Activated naive CD4-positive, alpha-beta T cell treated with anti-CD3 and anti-CD28 coated beads for 36 hours (primary cell): ENCODE results near the gene TRAPPC6A. TPM values are rescaled to one million over a fixed set of nuclear protein-coding genes. Genes with fewer than 3 reads are reported as not detected.

Source experiments
- CTCF ChIA-PET: fragments of 350-600 bp; sonication (Branson Sonifier 250); formaldehyde crosslinking; loops from one replicate; lab custom pipeline; 2021; ENCODE audit warnings: antibody characterized with exemption; lab: Charles Lee
- DNase-seq: peaks from one replicate; pipeline ENCODE4 v3.0.0-alpha.2; 2020
- H3K27ac Mint-ChIP-seq: one replicate; pipeline ENCODE4 v1.8.0; 2021; ENCODE audit warnings: mild to moderate bottlenecking, mixed read lengths
- H3K27me3 Mint-ChIP-seq: one replicate; pipeline ENCODE4 v1.8.0; 2021; ENCODE audit warnings: low read depth, mixed read lengths
- H3K36me3 Mint-ChIP-seq: one replicate; pipeline ENCODE4 v1.8.0; 2021; ENCODE audit warnings: low read depth, mixed read lengths
- H3K4me1 Mint-ChIP-seq: one replicate; pipeline ENCODE4 v1.8.0; 2021; ENCODE audit warnings: low read depth, mixed read lengths
- H3K4me3 Mint-ChIP-seq: one replicate; pipeline ENCODE4 v1.8.0; 2021; ENCODE audit warnings: mild to moderate bottlenecking, moderate library complexity, mixed read lengths
- H3K9me3 Mint-ChIP-seq: one replicate; pipeline ENCODE4 v1.8.0; 2021; ENCODE audit warnings: mixed read lengths
- intact Hi-C: fragments of 100-400 bp; cut with micrococcal nuclease; formaldehyde crosslinking; loops from one replicate; pipeline ENCODE4 v1.15.1; 2023
- total RNA-seq, 2 experiments: library from RNA; stranded (reverse); gene quantifications; one replicate each; pipeline ENCODE4 v1.2.3, GENCODE V29; 2021

The TRAPPC6A gene
- total RNA-seq, 2 experiments from 2014 or later = 28.1 to 28.4 TPM

DNA sequence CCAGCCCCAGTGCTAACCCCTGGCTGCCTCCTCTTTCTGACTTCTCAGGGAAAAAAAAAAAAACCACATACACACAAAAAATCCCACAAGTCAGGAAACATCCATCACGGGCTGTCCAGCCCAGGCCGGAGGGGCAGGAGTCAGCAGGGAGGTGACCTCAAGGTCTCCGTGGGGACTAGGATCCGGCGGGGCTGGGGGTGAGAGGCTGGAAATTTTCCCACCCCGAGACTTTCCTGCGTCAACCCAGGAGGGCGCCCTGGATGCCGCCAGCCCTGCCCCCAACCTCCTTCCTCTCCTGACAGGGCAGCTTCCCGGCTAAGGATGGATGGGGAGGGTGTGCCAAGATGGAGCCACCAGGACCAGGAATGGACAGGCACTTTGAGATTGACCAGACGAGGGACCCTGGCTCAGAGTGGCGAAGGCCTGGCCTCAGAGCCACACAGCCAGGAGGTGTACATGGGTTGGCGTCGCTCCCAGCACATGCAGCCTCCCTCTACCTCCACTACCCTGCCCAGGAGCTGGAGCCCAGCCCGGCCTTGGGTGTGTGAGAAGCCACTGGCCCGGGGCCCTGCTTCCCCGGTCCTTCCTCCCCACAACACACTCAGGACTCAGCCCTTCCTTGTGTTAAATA is 33.8 kb upstream of the TRAPPC6A start:
- H3K4me3 Mint-ChIP-seq = no peak overlapping the region
- H3K4me1 Mint-ChIP-seq = no peaks in the 10 kb centered on the region
- DNase-seq = no peak
- H3K9me3 Mint-ChIP-seq = no peaks in the 10 kb centered on the region
- no peaks in the 10 kb centered on the region for H3K36me3 Mint-ChIP-seq
- intact Hi-C loops = no loop called here
- CTCF ChIA-PET = no interaction called here
- no peak overlapping the region for H3K27ac Mint-ChIP-seq
- H3K27me3 Mint-ChIP-seq = peaks cover 33% of the 10 kb centered on the region

DNA sequence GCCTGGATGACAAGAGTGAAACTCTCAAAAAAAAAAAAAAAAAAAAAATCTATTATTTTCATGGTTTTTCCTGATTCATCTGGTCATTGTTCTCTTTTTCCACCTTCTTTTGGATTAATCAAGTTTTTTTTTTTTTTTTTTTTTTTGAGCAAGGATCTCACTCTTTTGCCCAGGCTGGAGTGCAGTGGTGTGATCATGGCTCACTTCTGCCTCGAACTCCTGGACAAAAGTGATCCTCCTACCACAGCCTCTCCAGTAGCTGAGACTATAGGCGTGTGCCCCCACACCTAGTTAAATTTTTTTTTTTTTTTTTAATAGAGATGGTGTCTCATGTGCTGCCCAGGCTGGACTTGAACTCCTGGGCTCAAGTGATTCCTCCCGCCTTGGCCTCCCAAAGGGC is 28.3 kb upstream of the TRAPPC6A start:
- Mint-ChIP-seq H3K27ac (no peak overlapping the region), H3K4me3 (no peak overlapping the region)
- CTCF ChIA-PET = interaction anchor here (0.6 kb wide), 1 partner anchor 26 kb away, joined by 3 read pairs; no protein-coding TSS in a partner anchor

DNA sequence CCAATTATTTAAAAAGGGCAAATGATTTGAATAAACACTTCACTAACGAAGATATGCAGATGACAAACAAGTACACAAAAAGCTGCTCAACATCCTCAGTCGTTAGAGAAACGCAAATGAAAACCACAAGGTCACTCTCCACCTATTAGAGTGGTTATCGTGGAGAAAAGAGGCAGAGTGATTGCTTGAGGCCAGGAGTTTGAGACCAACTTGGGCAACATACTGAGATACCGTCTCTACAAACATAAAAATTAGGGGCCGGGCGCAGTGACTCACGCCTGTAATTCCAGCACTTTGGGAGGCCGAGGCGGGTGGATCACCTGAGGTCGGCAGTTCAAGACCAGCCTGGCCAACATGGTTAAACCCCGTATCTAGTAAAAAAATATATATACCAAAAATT is 27.8 kb upstream of the TRAPPC6A start:
- Mint-ChIP-seq H3K27ac (no peak overlapping the region), H3K9me3 (no peaks in the 10 kb centered on the region), H3K4me1 (no peaks in the 10 kb centered on the region), H3K36me3 (no peaks in the 10 kb centered on the region), H3K27me3 (no peaks in the 10 kb centered on the region), H3K4me3 (no peak overlapping the region)
- no peak for DNase-seq
- intact Hi-C loops = no loop called here
- CTCF ChIA-PET = interaction anchor here (0.6 kb wide), 1 partner anchor 26 kb away, joined by 3 read pairs; no protein-coding TSS in a partner anchor

More for the DNA sequence above, 28.3 kb upstream of the TRAPPC6A start:
- Mint-ChIP-seq H3K36me3 (no peaks in the 10 kb centered on the region), H3K9me3 (no peaks in the 10 kb centered on the region), H3K4me1 (no peaks in the 10 kb centered on the region), H3K27me3 (peaks cover 2% of the 10 kb centered on the region)
- intact Hi-C loops = no loop called here
- DNase-seq = no peak

DNA sequence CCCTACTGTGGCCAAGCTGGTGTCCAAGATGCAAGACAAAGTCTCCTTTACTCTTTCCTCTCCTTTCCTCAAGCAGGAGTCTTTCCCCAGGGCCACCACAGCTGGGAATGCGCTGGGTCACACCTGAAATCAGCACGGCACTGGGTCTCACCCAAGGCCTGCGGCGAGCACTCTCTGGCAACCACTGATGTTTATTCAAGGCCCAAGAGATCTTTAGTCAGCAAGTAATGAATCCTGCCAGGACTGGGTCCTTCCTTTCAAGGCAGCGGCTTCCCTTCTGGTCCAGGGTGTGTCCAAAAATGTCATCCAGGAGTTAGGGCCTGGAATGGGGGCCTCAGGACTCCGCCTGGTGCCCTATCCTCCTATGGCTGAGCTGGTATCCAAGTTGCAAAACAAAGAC is 24.6 kb upstream of the TRAPPC6A start:
- Mint-ChIP-seq H3K9me3 (no peaks in the 10 kb centered on the region), H3K4me3 (no peak overlapping the region), H3K36me3 (no peaks in the 10 kb centered on the region), H3K27me3 (no peaks in the 10 kb centered on the region), H3K4me1 (no peaks in the 10 kb centered on the region), H3K27ac (no peak overlapping the region)
- DNase-seq = no peak
- intact Hi-C loops = no loop called here
- CTCF ChIA-PET = no interaction called here

DNA sequence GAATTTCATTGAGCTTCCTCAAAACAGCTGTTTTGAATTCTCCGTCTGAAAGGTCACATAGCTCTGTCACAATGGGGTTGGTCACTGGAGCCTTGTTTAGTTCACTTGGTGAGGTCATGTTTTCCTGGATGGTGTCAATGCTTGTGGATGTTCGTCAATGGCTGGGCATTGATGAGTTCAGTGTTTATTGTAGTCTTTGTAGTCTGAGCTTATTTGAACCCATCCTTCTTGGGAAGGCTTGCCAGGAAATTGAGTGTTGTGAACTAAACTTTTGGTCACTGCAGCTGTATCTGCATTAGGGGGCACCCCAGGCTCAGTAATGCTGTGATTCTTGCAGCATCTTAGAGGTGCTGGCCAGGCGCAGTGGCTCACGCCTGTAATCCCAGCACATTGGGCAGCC is 22.5 kb upstream of the TRAPPC6A start:
- Mint-ChIP-seq H3K9me3 (no peaks in the 10 kb centered on the region), H3K4me1 (no peaks in the 10 kb centered on the region), H3K4me3 (no peak overlapping the region), H3K27me3 (no peaks in the 10 kb centered on the region), H3K36me3 (no peaks in the 10 kb centered on the region), H3K27ac (no peak overlapping the region)
- DNase-seq = peak; percentile 19
- intact Hi-C loops = no loop called here
- CTCF ChIA-PET = interaction anchor here (1.9 kb wide), 1 partner anchor 138 kb away, joined by 4 read pairs; no protein-coding TSS in a partner anchor

DNA sequence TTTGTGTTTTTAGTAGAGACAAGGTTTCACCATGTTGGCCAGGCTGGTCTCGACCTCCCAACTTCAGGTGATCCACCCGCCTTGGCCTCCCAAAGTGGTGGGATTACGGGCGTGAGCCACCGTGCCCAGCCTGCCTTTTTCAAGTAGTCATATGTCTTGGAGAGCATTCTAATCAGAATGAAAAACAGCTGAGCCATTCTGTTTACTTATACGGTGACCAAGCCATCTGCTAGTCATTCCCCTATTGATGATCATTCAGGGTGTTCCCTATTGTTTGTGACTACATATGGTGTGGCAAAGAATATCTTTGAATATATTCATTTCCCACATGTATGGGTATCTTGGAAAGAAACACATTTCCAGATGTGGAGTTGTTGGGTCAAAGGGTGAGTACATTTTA is 17.7 kb upstream of the TRAPPC6A start:
- Mint-ChIP-seq H3K27me3 (no peaks in the 10 kb centered on the region), H3K9me3 (no peaks in the 10 kb centered on the region)
- DNase-seq = no peak

DNA sequence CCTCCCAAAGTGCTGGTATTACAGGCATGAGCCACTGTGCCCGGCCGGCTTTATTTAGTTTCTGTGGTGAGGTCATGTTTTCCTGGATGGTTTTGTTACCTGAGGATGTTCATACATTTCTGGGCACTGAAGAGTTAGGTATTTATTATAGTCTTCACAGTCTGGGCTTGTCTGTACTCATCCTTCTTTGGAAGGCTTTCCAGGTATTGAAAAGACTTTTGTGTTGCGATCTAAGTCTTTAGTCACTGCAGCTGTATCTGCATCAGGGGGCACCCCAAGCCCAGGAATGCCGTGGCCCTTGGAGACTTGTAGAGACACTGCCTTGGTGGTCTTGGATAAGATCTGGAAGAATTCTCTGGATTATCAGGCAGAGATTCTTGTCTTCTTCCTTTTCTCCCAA is 13.3 kb upstream of the TRAPPC6A start:
- CTCF ChIA-PET = no interaction called here
- intact Hi-C loops = no loop called here
- Mint-ChIP-seq H3K4me3 (no peak overlapping the region), H3K27ac (no peak overlapping the region), H3K27me3 (no peaks in the 10 kb centered on the region), H3K9me3 (peaks cover 1% of the 10 kb centered on the region), H3K4me1 (peaks cover 5% of the 10 kb centered on the region), H3K36me3 (no peaks in the 10 kb centered on the region)
- no peak for DNase-seq

More for the DNA sequence above, 17.7 kb upstream of the TRAPPC6A start:
- Mint-ChIP-seq H3K27ac (no peak overlapping the region), H3K4me3 (no peak overlapping the region), H3K36me3 (no peaks in the 10 kb centered on the region), H3K4me1 (no peaks in the 10 kb centered on the region)
- intact Hi-C loops = no loop called here
- CTCF ChIA-PET = no interaction called here

DNA sequence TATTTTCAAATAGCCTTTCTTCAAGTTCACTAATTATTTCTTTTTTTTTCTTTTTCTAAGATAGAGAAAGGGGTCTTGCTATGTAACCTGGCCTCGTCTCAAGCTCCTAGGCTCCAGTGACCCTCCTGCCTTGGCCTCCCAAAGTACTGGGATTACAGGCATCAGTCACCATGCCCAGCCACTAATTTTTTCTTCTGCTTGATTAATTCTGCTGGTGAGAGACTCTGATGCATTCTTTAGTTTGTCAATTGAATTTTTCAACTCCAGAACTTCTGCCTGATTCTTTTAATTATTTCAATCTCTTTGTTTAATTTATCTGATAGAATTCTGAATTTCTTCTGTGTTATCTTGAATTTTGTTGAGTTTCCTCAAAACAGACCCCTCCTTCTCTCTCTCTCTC is 11.9 kb upstream of the TRAPPC6A start:
- peaks cover 5% of the 10 kb centered on the region for H3K4me1 Mint-ChIP-seq
- intact Hi-C loops = loop anchor here (5.0 kb wide), 1 partner anchor 288 kb away; no protein-coding TSS in a partner anchor

DNA sequence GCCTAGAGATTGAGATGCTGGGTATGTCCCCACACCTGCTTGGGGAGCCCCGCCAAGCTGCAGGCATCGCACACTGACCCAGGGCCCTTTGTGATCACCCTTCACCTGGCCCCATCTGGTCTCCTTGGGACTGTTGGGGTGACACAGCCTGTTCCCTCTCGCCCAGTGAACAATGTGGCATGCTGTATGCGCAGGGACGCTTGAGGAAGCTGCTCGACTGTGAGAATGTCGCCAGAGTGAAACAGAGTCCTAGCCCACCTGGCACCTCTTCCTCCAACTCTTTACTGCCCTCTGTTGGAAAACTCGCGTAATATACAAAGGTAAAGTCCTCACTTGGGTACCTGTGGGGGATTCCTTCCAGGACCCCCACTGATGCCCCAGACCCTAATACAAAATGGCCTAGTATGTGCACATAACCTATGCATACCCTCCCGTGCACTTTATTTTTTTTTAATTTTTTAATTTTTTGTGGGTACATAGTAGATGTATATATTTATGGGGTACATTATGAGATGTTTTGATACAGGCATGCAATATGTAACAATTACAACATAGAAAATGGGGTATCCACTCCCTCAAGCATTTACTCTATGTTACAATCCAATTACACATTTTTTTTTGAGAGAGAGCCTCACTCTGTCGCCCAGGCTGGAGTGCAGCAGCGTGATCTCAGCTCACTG is 9.5 kb upstream of the TRAPPC6A start:
- H3K4me3 Mint-ChIP-seq = no peak overlapping the region

More for the DNA sequence above, 11.9 kb upstream of the TRAPPC6A start:
- H3K27me3 Mint-ChIP-seq = no peaks in the 10 kb centered on the region
- CTCF ChIA-PET = no interaction called here
- H3K9me3 Mint-ChIP-seq = peaks cover 1% of the 10 kb centered on the region
- H3K4me3 Mint-ChIP-seq = no peak overlapping the region
- H3K36me3 Mint-ChIP-seq = no peaks in the 10 kb centered on the region
- DNase-seq = no peak
- no peak overlapping the region for H3K27ac Mint-ChIP-seq

DNA sequence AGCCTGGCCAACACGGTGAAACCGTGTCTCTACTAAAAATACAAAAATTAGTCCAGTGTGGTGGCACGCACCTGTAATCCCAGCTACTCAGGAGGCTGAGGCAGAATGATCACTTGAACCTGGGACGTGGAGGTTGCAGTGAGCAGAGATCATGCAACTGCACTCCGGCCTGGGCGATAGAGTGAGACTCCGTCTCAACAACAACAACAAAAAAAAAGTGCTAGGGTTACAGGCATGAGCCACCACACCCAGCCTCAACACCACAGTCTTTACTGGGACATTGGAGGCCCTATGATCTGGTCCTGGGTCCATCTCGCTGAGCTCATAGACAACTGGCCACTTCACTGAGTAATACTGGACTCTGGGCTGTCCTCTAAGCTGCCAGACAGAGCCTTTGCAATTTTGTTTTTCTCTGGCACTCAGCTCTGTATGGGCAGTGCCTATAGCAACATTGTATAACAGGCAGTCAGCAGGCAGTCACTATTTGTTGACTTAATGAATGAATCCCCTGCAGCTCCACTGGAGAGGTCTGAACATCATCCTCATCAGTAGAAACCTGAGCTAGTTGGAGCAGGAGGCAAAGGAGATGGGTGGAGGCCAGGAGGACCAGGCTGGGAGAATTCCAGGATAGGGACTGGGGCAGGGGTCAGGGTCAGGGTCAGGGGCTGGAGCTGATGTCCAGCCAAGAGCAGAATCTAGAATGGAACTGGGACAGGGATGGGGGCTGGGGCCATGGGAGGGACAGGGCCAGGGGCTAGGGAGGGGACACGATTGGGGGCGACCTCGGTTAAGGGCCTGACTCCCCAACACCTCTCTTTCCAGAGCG is 8.7 kb upstream of the TRAPPC6A start:
- H3K4me3 Mint-ChIP-seq = no peak overlapping the region
- intact Hi-C loops = loop anchor here (1.0 to 5.0 kb wide), 4 partner anchors 22 to 284 kb away; no protein-coding TSS in a partner anchor
- H3K27ac Mint-ChIP-seq = no peak overlapping the region

More for the DNA sequence above, 9.5 kb upstream of the TRAPPC6A start:
- intact Hi-C loops = loop anchor here (1.0 to 5.0 kb wide), 4 partner anchors 23 to 285 kb away; no protein-coding TSS in a partner anchor
- Mint-ChIP-seq H3K27ac (no peak overlapping the region), H3K36me3 (no peaks in the 10 kb centered on the region), H3K4me1 (peaks cover 13% of the 10 kb centered on the region), H3K27me3 (no peaks in the 10 kb centered on the region), H3K9me3 (peaks cover 1% of the 10 kb centered on the region)
- DNase-seq = peak; percentile 32
- CTCF ChIA-PET = interaction anchor here (0.5 to 1.6 kb wide), 16 partner anchors 10 to 150 kb away, joined by 3 to 5 read pairs (median 3); partner anchors contain the start of gene PPP1R37

DNA sequence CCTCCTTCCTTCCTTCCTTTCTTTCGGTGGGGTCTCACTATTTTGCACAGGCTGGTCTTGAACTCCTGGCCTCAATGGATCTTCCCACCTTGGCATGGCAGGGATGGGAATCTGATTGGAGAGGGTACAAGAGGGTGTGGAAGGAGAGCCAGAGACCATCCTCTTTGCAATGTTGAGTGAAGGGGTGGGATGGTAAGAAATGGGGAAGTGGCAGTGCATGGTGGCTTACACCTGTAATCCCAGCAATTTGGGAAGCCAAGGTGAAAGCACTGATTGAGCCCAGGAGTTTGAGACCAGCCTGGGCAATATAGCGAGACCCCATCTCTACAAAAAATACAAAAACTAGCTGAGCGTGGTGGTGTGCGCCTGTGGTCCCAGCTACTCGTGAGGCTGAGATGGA is 6.1 kb upstream of the TRAPPC6A start:
- Mint-ChIP-seq H3K4me3 (no peak overlapping the region), H3K27me3 (no peaks in the 10 kb centered on the region), H3K4me1 (peaks cover 34% of the 10 kb centered on the region), H3K9me3 (no peaks in the 10 kb centered on the region), H3K36me3 (peaks cover 2% of the 10 kb centered on the region), H3K27ac (no peak overlapping the region)
- no peak for DNase-seq
- intact Hi-C loops = no loop called here
- CTCF ChIA-PET = interaction anchor here (1.5 kb wide), 1 partner anchor 20 kb away, joined by 3 read pairs; no protein-coding TSS in a partner anchor

More for the DNA sequence above, 8.7 kb upstream of the TRAPPC6A start:
- peaks cover 14% of the 10 kb centered on the region for H3K4me1 Mint-ChIP-seq
- no peaks in the 10 kb centered on the region for H3K27me3 Mint-ChIP-seq
- peaks cover 1% of the 10 kb centered on the region for H3K9me3 Mint-ChIP-seq
- DNase-seq = no peak
- H3K36me3 Mint-ChIP-seq = no peaks in the 10 kb centered on the region
- CTCF ChIA-PET = interaction anchor here (0.5 to 1.6 kb wide), 18 partner anchors 9 to 151 kb away, joined by 3 to 5 read pairs (median 3); partner anchors contain the start of gene PPP1R37

DNA sequence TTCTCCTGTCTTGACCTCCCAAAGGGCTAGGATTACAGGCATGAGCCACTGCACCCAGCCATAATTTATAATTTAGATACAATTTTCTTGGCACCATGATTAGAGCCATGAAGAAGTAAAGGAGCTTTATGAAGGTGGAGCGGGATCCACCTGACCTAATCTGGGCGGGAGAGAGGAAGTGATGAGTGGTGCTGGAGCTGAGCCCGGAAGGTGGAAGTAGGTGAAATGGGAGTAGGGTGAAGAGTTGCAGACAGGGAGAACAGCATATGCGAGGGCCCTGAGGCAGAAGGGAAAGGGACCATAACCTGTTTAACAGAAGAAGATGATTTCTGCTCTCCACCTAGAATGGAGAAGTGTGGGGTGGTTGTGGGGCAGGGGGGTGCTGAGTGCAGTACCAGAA is 4.7 kb upstream of the TRAPPC6A start:
- intact Hi-C loops = no loop called here
- CTCF ChIA-PET = interaction anchor here (0.8 to 1.5 kb wide), 2 partner anchors 18 to 156 kb away, joined by 3 read pairs; no protein-coding TSS in a partner anchor
- Mint-ChIP-seq H3K36me3 (peaks cover 2% of the 10 kb centered on the region), H3K27ac (no peak overlapping the region), H3K4me3 (no peak overlapping the region), H3K27me3 (no peaks in the 10 kb centered on the region), H3K9me3 (no peaks in the 10 kb centered on the region), H3K4me1 (peaks cover 34% of the 10 kb centered on the region)
- no peak for DNase-seq
